Mesenchymal stem cell (in vitro differentiated cells and primary cell): ENCODE results near the gene KLC1.

Experiments
- DNase-seq: peaks from one replicate; pipeline ENCODE4 v3.0.0-alpha.2; 2013
- H2AFZ ChIP-seq: one replicate; pipeline ENCODE4 v1.6.1; 2013; ENCODE audit warnings: low read depth, mild to moderate bottlenecking, control low read depth, inconsistent platforms, low read length, moderate library complexity
- H2AK5ac ChIP-seq: 2 replicates; pipeline ENCODE4 v1.6.1; 2013; ENCODE audit warnings: low read length, moderate library complexity, mild to moderate bottlenecking, inconsistent platforms; ENCODE audit not compliant: severe bottlenecking
- H2BK120ac ChIP-seq: one replicate; pipeline ENCODE4 v1.6.1; 2013; ENCODE audit warnings: low read depth, mild to moderate bottlenecking, inconsistent platforms, low read length, moderate library complexity
- H2BK12ac ChIP-seq, 2 experiments: one replicate each; pipeline ENCODE4 v1.6.1; 2013; ENCODE audit warnings: inconsistent platforms in 2 of 2, low read length in 2 of 2, mild to moderate bottlenecking in 2 of 2, moderate library complexity in 2 of 2, control low read depth in 1 of 2
- H2BK15ac ChIP-seq: one replicate; pipeline ENCODE4 v1.6.1; 2013; ENCODE audit warnings: mild to moderate bottlenecking, low read depth, inconsistent platforms; ENCODE audit not compliant: poor library complexity, severe bottlenecking
- H2BK5ac ChIP-seq: 2 replicates; pipeline ENCODE4 v1.6.1; 2013; ENCODE audit warnings: low read depth, mild to moderate bottlenecking, low read length, control low read depth, inconsistent platforms; ENCODE audit not compliant: poor library complexity, severe bottlenecking
- H3K14ac ChIP-seq, 2 experiments: one replicate each; pipeline ENCODE4 v1.6.1; 2013; ENCODE audit warnings: inconsistent platforms in 2 of 2, low read length in 2 of 2, control low read depth in 1 of 2, mild to moderate bottlenecking in 1 of 2, moderate library complexity in 1 of 2
- H3K18ac ChIP-seq, 2 experiments: one replicate each; pipeline ENCODE4 v1.6.1; 2013; ENCODE audit warnings: inconsistent platforms in 2 of 2, low read length in 2 of 2, control low read depth in 1 of 2, low read depth in 1 of 2, mild to moderate bottlenecking in 1 of 2
- H3K23ac ChIP-seq, 2 experiments: one replicate each; pipeline ENCODE4 v1.6.1; 2013; ENCODE audit warnings: inconsistent platforms in 2 of 2, low read length in 2 of 2, mild to moderate bottlenecking in 2 of 2, moderate library complexity in 2 of 2, control low read depth in 1 of 2
- H3K27ac ChIP-seq: 2 replicates; pipeline ENCODE4 v1.5.1; 2013; ENCODE audit warnings: mild to moderate bottlenecking, moderate library complexity, low read length, control low read depth, inconsistent platforms; ENCODE audit not compliant: poor library complexity, severe bottlenecking
- H3K27me3 ChIP-seq, 2 experiments: 2 replicates each; pipeline versions ENCODE4 v1.6.1 to v1.7.0; 2013; ENCODE audit warnings: low read length in 2 of 2, mild to moderate bottlenecking in 2 of 2, moderate library complexity in 2 of 2, control low read depth in 1 of 2, inconsistent platforms in 1 of 2; ENCODE audit not compliant: control insufficient read depth in 1 of 2, insufficient read depth in 1 of 2
- H3K36me3 ChIP-seq, 2 experiments: 2 replicates each; pipeline versions ENCODE4 v1.6.1 to v1.7.0; 2013; ENCODE audit warnings: low read length in 2 of 2, control low read depth in 1 of 2, inconsistent platforms in 1 of 2, low read depth in 1 of 2, mild to moderate bottlenecking in 1 of 2; ENCODE audit not compliant: insufficient read depth in 2 of 2, control insufficient read depth in 1 of 2
- H3K4ac ChIP-seq, 2 experiments: one replicate each; pipeline ENCODE4 v1.6.1; 2013; ENCODE audit warnings: inconsistent platforms in 2 of 2, low read length in 2 of 2, mild to moderate bottlenecking in 2 of 2, moderate library complexity in 2 of 2, control low read depth in 1 of 2, low read depth in 1 of 2
- H3K4me1 ChIP-seq: 2 replicates; pipeline ENCODE4 v1.6.1; 2013; ENCODE audit warnings: low read depth, low read length, control low read depth; ENCODE audit not compliant: control insufficient read depth, insufficient read depth
- H3K4me2 ChIP-seq: 2 replicates; pipeline ENCODE4 v1.6.1; 2013; ENCODE audit warnings: low read length, mild to moderate bottlenecking, inconsistent platforms; ENCODE audit not compliant: poor library complexity, severe bottlenecking
- H3K4me3 ChIP-seq, 2 experiments: 2 replicates each; pipeline versions ENCODE4 v1.5.1 to v1.7.0; 2013; ENCODE audit warnings: low read length in 2 of 2, mild to moderate bottlenecking in 2 of 2, control low read depth in 1 of 2, low read depth in 1 of 2; ENCODE audit not compliant: insufficient read depth in 1 of 2
- H3K79me1 ChIP-seq: replicated peaks from 2 replicates; pipeline ENCODE4 v1.6.1; 2013; ENCODE audit warnings: mild to moderate bottlenecking, control low read depth, low read length, inconsistent platforms; ENCODE audit not compliant: poor library complexity, severe bottlenecking
- H3K9ac ChIP-seq: 2 replicates; pipeline ENCODE4 v1.7.0; 2013; ENCODE audit warnings: mild to moderate bottlenecking, low read length, moderate library complexity
- H3K9me3 ChIP-seq: 2 replicates; pipeline ENCODE4 v1.7.0; 2013; ENCODE audit warnings: mild to moderate bottlenecking, low read length; ENCODE audit not compliant: control insufficient read depth
- H4K8ac ChIP-seq: one replicate; pipeline ENCODE4 v1.6.1; 2013; ENCODE audit warnings: inconsistent platforms, mild to moderate bottlenecking, low read length, moderate library complexity
- H4K91ac ChIP-seq: one replicate; pipeline ENCODE4 v1.6.1; 2013; ENCODE audit warnings: mild to moderate bottlenecking, low read length, inconsistent platforms
- WGBS: methylation state at CpG from one replicate; pipeline ENCODE4 v1.1.7; 2013; ENCODE audit warnings: mixed read lengths; 5-methylcytosine and 5-hydroxymethylcytosine counted together

The KLC1 gene

DNA sequence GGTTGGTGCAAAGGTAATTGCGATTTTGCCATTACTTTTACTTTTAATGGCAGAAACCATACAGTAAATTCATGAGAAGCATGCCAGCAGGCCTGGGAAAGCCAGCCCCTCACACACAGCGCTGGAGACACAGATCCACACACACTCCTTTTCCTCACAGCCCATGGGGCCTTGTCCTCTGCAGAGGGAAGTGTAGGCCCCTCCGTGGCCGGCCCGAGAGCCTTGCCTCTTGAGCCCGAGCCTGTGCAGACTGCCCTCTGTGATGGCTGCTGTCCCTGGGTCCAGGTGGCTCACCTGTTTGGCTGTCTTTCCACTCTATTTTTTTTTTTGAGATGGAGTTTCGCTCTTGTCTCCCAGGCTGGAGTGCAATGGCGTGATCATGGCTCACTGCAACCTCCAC, 46.9 kb downstream of the KLC1 start:
- H3K23ac ChIP-seq = no peak overlapping the region
- no peaks in the 10 kb centered on the region for H3K4me1 ChIP-seq
- no peak overlapping the region for H3K4me2 ChIP-seq
- no peak overlapping the region for H3K14ac ChIP-seq
- no peak overlapping the region for H3K18ac ChIP-seq
- no peak overlapping the region for H2AFZ ChIP-seq
- no peak overlapping the region for H3K4me3 ChIP-seq
- 97% methylated on average over 8 of the region's 8 CpGs for WGBS
- H2BK12ac ChIP-seq = no peak overlapping the region
- H3K36me3 ChIP-seq = peaks cover 57 to 99% of the 10 kb centered on the region in 2 experiments
- H3K9me3 ChIP-seq = no peaks in the 10 kb centered on the region
- H4K8ac ChIP-seq = no peak overlapping the region
- no peak overlapping the region for H2AK5ac ChIP-seq
- no peak overlapping the region for H3K9ac ChIP-seq
- H2BK120ac ChIP-seq = no peak overlapping the region
- H3K27ac ChIP-seq = no peak overlapping the region
- H3K4ac ChIP-seq = no peak overlapping the region
- H3K79me1 ChIP-seq = peaks cover 24% of the 10 kb centered on the region
- H3K27me3 ChIP-seq = no peaks in the 10 kb centered on the region
- no peak overlapping the region for H2BK5ac ChIP-seq
- no peak for DNase-seq
- H4K91ac ChIP-seq = no peak overlapping the region
- no peak overlapping the region for H2BK15ac ChIP-seq

DNA sequence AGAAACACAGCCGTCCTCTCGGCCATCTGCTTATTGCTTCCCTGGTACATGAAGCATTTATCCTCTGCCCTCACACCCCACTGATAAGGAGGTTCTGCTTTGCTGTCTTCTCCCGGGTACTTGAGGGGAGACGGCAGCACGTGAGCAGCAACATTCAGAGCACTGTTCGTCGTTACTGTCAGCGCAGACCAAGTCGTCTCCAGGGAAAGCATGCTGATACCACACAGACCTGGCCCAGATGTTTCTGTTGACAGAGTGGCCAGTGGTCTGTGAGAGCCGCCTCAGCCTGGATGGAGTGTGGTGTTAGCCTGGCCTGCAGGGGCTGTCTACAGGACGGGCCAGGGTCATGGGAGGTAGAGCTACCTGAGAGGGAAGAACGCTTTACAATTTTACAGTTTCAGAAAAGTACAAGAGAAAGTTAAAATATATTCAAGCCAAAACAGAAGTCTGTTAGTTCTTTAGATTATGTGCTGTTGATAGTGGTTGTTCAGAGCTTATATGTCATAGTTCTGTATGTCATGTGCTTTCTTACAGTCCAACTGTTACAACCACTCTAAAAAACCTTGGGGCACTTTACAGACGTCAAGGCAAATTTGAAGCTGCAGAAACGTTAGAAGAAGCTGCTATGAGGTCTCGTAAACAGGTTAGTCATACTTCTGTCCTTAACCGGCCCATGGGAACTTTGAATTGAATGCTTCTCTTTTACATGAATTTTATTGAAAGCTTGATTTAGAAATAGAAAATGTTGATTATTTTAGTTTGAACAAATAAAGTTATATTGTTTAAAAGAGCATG, 48.1 kb downstream of the KLC1 start:
- Histone ChIP-seq H3K36me3 (peaks cover 60 to 98% of the 10 kb centered on the region in 2 experiments), H3K27ac (no peak overlapping the region), H3K4ac (peak overlapping the region in 1 of 2 experiments; percentile 9), H4K91ac (peak overlapping the region; percentile 53), H3K23ac (no peak overlapping the region), H3K9me3 (no peaks in the 10 kb centered on the region), H2BK12ac (no peak overlapping the region), H2BK5ac (no peak overlapping the region), H4K8ac (peak overlapping the region; percentile 66), H3K27me3 (no peaks in the 10 kb centered on the region), H3K4me2 (no peak overlapping the region), H2AFZ (no peak overlapping the region), H2AK5ac (no peak overlapping the region), H3K4me1 (no peaks in the 10 kb centered on the region), H3K14ac (no peak overlapping the region), H3K4me3 (no peak overlapping the region), H2BK15ac (no peak overlapping the region), H3K79me1 (peaks cover 28% of the 10 kb centered on the region), H3K18ac (no peak overlapping the region), H2BK120ac (no peak overlapping the region), H3K9ac (no peak overlapping the region)
- 54% methylated on average over 15 of the region's 16 CpGs for WGBS
- no peak for DNase-seq

DNA sequence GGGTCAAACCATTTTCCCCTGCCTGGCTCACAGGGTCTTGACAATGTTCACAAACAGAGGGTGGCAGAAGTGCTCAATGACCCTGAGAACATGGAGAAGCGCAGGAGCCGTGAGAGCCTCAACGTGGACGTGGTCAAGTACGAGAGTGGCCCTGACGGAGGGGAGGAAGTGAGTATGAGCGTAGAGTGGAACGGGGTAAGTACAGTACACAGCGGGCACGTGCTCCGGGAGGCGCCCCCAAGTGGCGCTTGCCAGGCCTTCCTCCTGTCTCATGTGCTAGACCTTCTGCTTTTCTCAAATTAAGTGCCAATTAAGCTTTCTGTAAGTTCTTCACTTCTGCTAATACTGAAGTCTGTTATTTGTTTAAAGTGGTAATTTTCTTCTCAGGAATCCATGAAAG, 50.3 kb downstream of the KLC1 start:
- no peak overlapping the region for H2AFZ ChIP-seq
- H3K4me1 ChIP-seq = no peaks in the 10 kb centered on the region
- no peak overlapping the region for H3K4ac ChIP-seq
- H2BK12ac ChIP-seq = no peak overlapping the region
- peaks cover 73 to 98% of the 10 kb centered on the region in 2 experiments for H3K36me3 ChIP-seq
- no peak overlapping the region for H2BK5ac ChIP-seq
- H3K9me3 ChIP-seq = no peaks in the 10 kb centered on the region
- H2BK120ac ChIP-seq = no peak overlapping the region
- WGBS = 90% methylated on average over 7 of the region's 13 CpGs
- no peak overlapping the region for H3K27ac ChIP-seq
- H3K4me3 ChIP-seq = no peak overlapping the region
- no peaks in the 10 kb centered on the region for H3K27me3 ChIP-seq
- H3K4me2 ChIP-seq = no peak overlapping the region
- no peak overlapping the region for H3K14ac ChIP-seq
- H3K79me1 ChIP-seq = peaks cover 27% of the 10 kb centered on the region
- DNase-seq = peak; percentile 28
- no peak overlapping the region for H3K18ac ChIP-seq
- no peak overlapping the region for H4K91ac ChIP-seq
- H4K8ac ChIP-seq = no peak overlapping the region
- no peak overlapping the region for H2AK5ac ChIP-seq
- no peak overlapping the region for H3K23ac ChIP-seq
- no peak overlapping the region for H2BK15ac ChIP-seq
- H3K9ac ChIP-seq = no peak overlapping the region

DNA sequence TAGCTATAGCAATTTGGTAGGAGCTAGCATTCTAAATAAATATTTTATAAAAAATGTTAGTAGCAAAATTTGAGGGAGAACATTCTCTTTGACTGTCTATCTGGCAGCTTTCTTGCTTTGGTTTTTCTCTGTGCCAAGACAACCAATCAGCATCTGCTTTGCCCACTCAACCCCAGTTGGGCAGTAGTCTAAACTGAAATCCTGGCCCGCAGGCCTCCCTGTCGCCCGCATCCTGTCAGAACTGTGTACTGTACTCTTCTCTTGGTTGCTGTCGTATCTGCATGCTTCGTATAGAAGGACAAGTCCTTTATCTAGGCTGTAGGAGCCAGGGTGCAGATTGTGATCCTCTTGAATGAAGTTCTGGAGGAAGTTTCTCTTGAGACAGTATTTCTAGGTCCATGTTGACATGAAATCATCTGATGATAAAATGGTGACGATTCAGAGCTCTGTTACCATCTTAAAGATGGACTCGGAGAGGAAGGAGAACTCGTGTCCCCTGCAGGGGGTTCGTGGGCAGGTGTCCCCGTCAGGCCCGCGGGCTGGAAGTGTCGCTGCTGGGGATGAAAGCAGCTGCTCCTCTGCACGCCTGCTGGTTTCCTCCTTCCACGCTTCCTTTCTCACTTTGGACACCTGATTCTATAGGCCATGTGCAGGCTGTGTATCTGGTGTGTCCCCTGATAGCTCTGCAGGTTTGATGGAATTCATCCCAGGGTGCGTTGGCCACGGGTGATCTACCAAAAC, 51.6 kb downstream of the KLC1 start:
- DNase-seq = no peak
- H2AK5ac ChIP-seq = no peak overlapping the region
- WGBS = 92% methylated on average over 16 of the region's 17 CpGs
- no peak overlapping the region for H2BK120ac ChIP-seq
- no peak overlapping the region for H3K4ac ChIP-seq
- no peak overlapping the region for H3K18ac ChIP-seq
- no peak overlapping the region for H3K14ac ChIP-seq
- H3K4me2 ChIP-seq = no peak overlapping the region
- H4K91ac ChIP-seq = no peak overlapping the region
- no peak overlapping the region for H2BK15ac ChIP-seq
- no peak overlapping the region for H3K9ac ChIP-seq
- H3K27me3 ChIP-seq = no peaks in the 10 kb centered on the region
- peak overlapping the region in 1 of 2 experiments; percentile 55 for H2BK12ac ChIP-seq
- no peaks in the 10 kb centered on the region for H3K4me1 ChIP-seq
- no peak overlapping the region for H4K8ac ChIP-seq
- H3K36me3 ChIP-seq = peaks cover 75 to 98% of the 10 kb centered on the region in 2 experiments
- H3K4me3 ChIP-seq = no peak overlapping the region
- no peak overlapping the region for H2AFZ ChIP-seq
- H2BK5ac ChIP-seq = no peak overlapping the region
- peaks cover 32% of the 10 kb centered on the region for H3K79me1 ChIP-seq
- H3K23ac ChIP-seq = no peak overlapping the region
- no peaks in the 10 kb centered on the region for H3K9me3 ChIP-seq
- H3K27ac ChIP-seq = no peak overlapping the region
